MG63 (cell line): ENCODE data around the gene TBC1D5. TPM values are rescaled to one million over a fixed set of nuclear protein-coding genes. Genes with fewer than 3 reads are reported as not detected.
"Not testable (repeated sequence)": the region's sequence is repeated elsewhere in the genome, so short reads cannot be mapped to it uniquely, and the experiment has no call there.

Experiments used
- DNase-seq: peaks from one replicate; pipeline ENCODE4 v3.0.0-alpha.2; 2020
- H3K27me3 ChIP-seq: fragments of 250-450 bp; sonication (Bioruptor Pico); 2 replicates; pipeline ENCODE4 v1.5.1; 2020; ENCODE audit warnings: mild to moderate bottlenecking, moderate library complexity
- H3K36me3 ChIP-seq: fragments of 250-450 bp; sonication (Bioruptor Pico); 2 replicates; pipeline ENCODE4 v1.5.1; 2020; ENCODE audit warnings: mild to moderate bottlenecking, moderate library complexity
- H3K4me3 ChIP-seq: fragments of 250-450 bp; sonication (Bioruptor Pico); 2 replicates; pipeline ENCODE4 v1.5.1; 2020; ENCODE audit warnings: mild to moderate bottlenecking, moderate library complexity
- H3K9me3 ChIP-seq: fragments of 250-450 bp; sonication (Bioruptor Pico); 2 replicates; pipeline ENCODE4 v1.5.1; 2020; ENCODE audit warnings: mild to moderate bottlenecking, moderate library complexity
- total RNA-seq: library from RNA; depleted of rRNA; stranded (reverse); fragments of >200 nt; shearing (Covaris generic); gene quantifications from 2 replicates; pipeline ENCODE4 v1.2.3, GENCODE V29; 2014; ENCODE audit warnings: low replicate concordance

Gene TBC1D5
- total RNA-seq, 1 experiment from 2014 or later = 28.3 TPM

GRCh38 chr3:17369973-17370372, 372.5 kb downstream of the TBC1D5 start:
- no peaks in the 10 kb centered on the region for H3K27me3 ChIP-seq
- H3K36me3 ChIP-seq = no peaks in the 10 kb centered on the region; the same call in 1 of the 2 replicates
- no peak for DNase-seq
- no peaks in the 10 kb centered on the region for H3K9me3 ChIP-seq
- no peak overlapping the region for H3K4me3 ChIP-seq

- Histone ChIP-seq H3K9me3 (no peaks in the 10 kb centered on the region), H3K36me3 (no peaks in the 10 kb centered on the region; the same call in 1 of the 2 replicates), H3K4me3 (no peak overlapping the region), H3K27me3 (no peaks in the 10 kb centered on the region)
- no peak for DNase-seq
These were observed 375.3 kb downstream of the TBC1D5 start for GRCh38 chr3:17367171-17367570.

GRCh38 chr3:17360991-17361390, 381.4 kb downstream of the TBC1D5 start:
- Histone ChIP-seq H3K4me3 (no peak overlapping the region), H3K36me3 (no peaks in the 10 kb centered on the region), H3K9me3 (no peaks in the 10 kb centered on the region), H3K27me3 (no peaks in the 10 kb centered on the region)
- no peak for DNase-seq

- H3K4me3 ChIP-seq = no peak overlapping the region
- no peaks in the 10 kb centered on the region for H3K9me3 ChIP-seq
- no peaks in the 10 kb centered on the region for H3K27me3 ChIP-seq
- H3K36me3 ChIP-seq = no peaks in the 10 kb centered on the region
- no peak for DNase-seq
These were observed 382.5 kb downstream of the TBC1D5 start for GRCh38 chr3:17359911-17360310.

- no peak for DNase-seq
- no peaks in the 10 kb centered on the region for H3K27me3 ChIP-seq
- no peaks in the 10 kb centered on the region for H3K9me3 ChIP-seq
- no peak overlapping the region for H3K4me3 ChIP-seq
- H3K36me3 ChIP-seq = no peaks in the 10 kb centered on the region
These were observed 385.3 kb downstream of the TBC1D5 start for GRCh38 chr3:17357035-17357710.

GRCh38 chr3:17356585-17356984, 385.8 kb downstream of the TBC1D5 start:
- H3K4me3 ChIP-seq = no peak overlapping the region
- no peaks in the 10 kb centered on the region for H3K27me3 ChIP-seq
- no peaks in the 10 kb centered on the region for H3K36me3 ChIP-seq
- no peak for DNase-seq
- H3K9me3 ChIP-seq = no peaks in the 10 kb centered on the region

GRCh38 chr3:17355591-17355990, 386.8 kb downstream of the TBC1D5 start:
- H3K9me3 ChIP-seq = no peaks in the 10 kb centered on the region
- no peak for DNase-seq

GRCh38 chr3:17354341-17354740, 388.1 kb downstream of the TBC1D5 start:
- no peaks in the 10 kb centered on the region for H3K9me3 ChIP-seq
- no peak overlapping the region for H3K4me3 ChIP-seq
- H3K36me3 ChIP-seq = no peaks in the 10 kb centered on the region
- no peak for DNase-seq
- H3K27me3 ChIP-seq = no peaks in the 10 kb centered on the region

More at GRCh38 chr3:17355591-17355990, 386.8 kb downstream of the TBC1D5 start:
- no peak overlapping the region for H3K4me3 ChIP-seq
- H3K27me3 ChIP-seq = no peaks in the 10 kb centered on the region
- no peaks in the 10 kb centered on the region for H3K36me3 ChIP-seq

GRCh38 chr3:17352620-17353019, 389.8 kb downstream of the TBC1D5 start:
- DNase-seq = no peak
- H3K36me3 ChIP-seq = no peaks in the 10 kb centered on the region
- H3K27me3 ChIP-seq = no peaks in the 10 kb centered on the region
- H3K9me3 ChIP-seq = no peaks in the 10 kb centered on the region
- no peak overlapping the region for H3K4me3 ChIP-seq

- not testable (repeated sequence) for H3K27me3 ChIP-seq, H3K36me3 ChIP-seq, H3K4me3 ChIP-seq, H3K9me3 ChIP-seq, DNase-seq
These were observed 391.2 kb downstream of the TBC1D5 start for GRCh38 chr3:17351193-17351592.

GRCh38 chr3:17349093-17349492, 393.3 kb downstream of the TBC1D5 start:
- Histone ChIP-seq H3K36me3 (no peaks in the 10 kb centered on the region), H3K9me3 (no peaks in the 10 kb centered on the region), H3K4me3 (no peak overlapping the region), H3K27me3 (no peaks in the 10 kb centered on the region)
- DNase-seq = no peak

GRCh38 chr3:17342119-17342518, 400.3 kb downstream of the TBC1D5 start:
- Histone ChIP-seq H3K9me3 (no peaks in the 10 kb centered on the region), H3K4me3 (no peak overlapping the region), H3K36me3 (no peaks in the 10 kb centered on the region), H3K27me3 (no peaks in the 10 kb centered on the region)
- no peak for DNase-seq

GRCh38 chr3:17340693-17341092, 401.7 kb downstream of the TBC1D5 start:
- Histone ChIP-seq H3K27me3 (no peaks in the 10 kb centered on the region), H3K4me3 (no peak overlapping the region), H3K36me3 (no peaks in the 10 kb centered on the region), H3K9me3 (no peaks in the 10 kb centered on the region)
- no peak for DNase-seq

- Histone ChIP-seq H3K27me3 (no peaks in the 10 kb centered on the region), H3K36me3 (no peaks in the 10 kb centered on the region)
- DNase-seq = no peak
These were observed 402.2 kb downstream of the TBC1D5 start for GRCh38 chr3:17340261-17340660.

GRCh38 chr3:17339132-17339575, 403.3 kb downstream of the TBC1D5 start:
- no peaks in the 10 kb centered on the region for H3K27me3 ChIP-seq
- DNase-seq = no peak
- H3K4me3 ChIP-seq = no peak overlapping the region
- H3K9me3 ChIP-seq = no peaks in the 10 kb centered on the region
- no peaks in the 10 kb centered on the region for H3K36me3 ChIP-seq

More at GRCh38 chr3:17340261-17340660, 402.2 kb downstream of the TBC1D5 start:
- Histone ChIP-seq H3K4me3 (no peak overlapping the region), H3K9me3 (no peaks in the 10 kb centered on the region)

- H3K36me3 ChIP-seq = no peaks in the 10 kb centered on the region
- DNase-seq = no peak
- H3K4me3 ChIP-seq = no peak overlapping the region
- H3K9me3 ChIP-seq = no peaks in the 10 kb centered on the region
- no peaks in the 10 kb centered on the region for H3K27me3 ChIP-seq
These were observed 406.1 kb downstream of the TBC1D5 start for GRCh38 chr3:17336291-17336690.

GRCh38 chr3:17333893-17334292, 408.5 kb downstream of the TBC1D5 start:
- Histone ChIP-seq H3K9me3 (no peaks in the 10 kb centered on the region), H3K27me3 (no peaks in the 10 kb centered on the region), H3K36me3 (no peaks in the 10 kb centered on the region), H3K4me3 (no peak overlapping the region)
- DNase-seq = no peak

- Histone ChIP-seq H3K27me3 (no peaks in the 10 kb centered on the region), H3K4me3 (no peak overlapping the region), H3K36me3 (no peaks in the 10 kb centered on the region), H3K9me3 (no peaks in the 10 kb centered on the region)
- no peak for DNase-seq
These were observed 409.0 kb downstream of the TBC1D5 start for GRCh38 chr3:17333446-17333845.
